ENCODE data around the gene TECPR2.
"Not testable (repeated sequence)": the region's sequence is repeated elsewhere in the genome, so short reads cannot be mapped to it uniquely, and the experiment has no call there.

The TECPR2 gene

GRCh38 chr14:102530828-102531478 lies 168.2 kb downstream of the TECPR2 start:
- no peak for TF ChIP-seq CTCF (IDR thresholded peaks at IDR 0.05; ENCODE audit: borderline replicate concordance, insufficient read depth, low read depth, low read length)
- H3K4me3 ChIP-seq (ENCODE audit: low read depth, low read length): no peak overlapping the region

- H3K4me3 ChIP-seq (ENCODE audit: low read depth, low read length): no peak overlapping the region
- TF ChIP-seq CTCF (IDR thresholded peaks at IDR 0.05; ENCODE audit: borderline replicate concordance, insufficient read depth, low read depth, low read length): no peak
Observed at GRCh38 chr14:102532204-102532658, 169.5 kb downstream of the TECPR2 start.

GRCh38 chr14:102537981-102538601 lies 175.3 kb downstream of the TECPR2 start:
- no peak for TF ChIP-seq CTCF (IDR thresholded peaks at IDR 0.05; ENCODE audit: borderline replicate concordance, insufficient read depth, low read depth, low read length)
- H3K4me3 ChIP-seq (ENCODE audit: low read depth, low read length): no peak overlapping the region

- no peak overlapping the region for H3K4me3 ChIP-seq (ENCODE audit: low read depth, low read length)
- no peak for TF ChIP-seq CTCF (IDR thresholded peaks at IDR 0.05; ENCODE audit: borderline replicate concordance, insufficient read depth, low read depth, low read length)
Observed at GRCh38 chr14:102538602-102539543, 176.1 kb downstream of the TECPR2 start.

- H3K4me3 ChIP-seq (ENCODE audit: low read depth, low read length): no peak overlapping the region
- no peak for TF ChIP-seq CTCF (IDR thresholded peaks at IDR 0.05; ENCODE audit: borderline replicate concordance, insufficient read depth, low read depth, low read length)
Observed at GRCh38 chr14:102539544-102540314, 177.0 kb downstream of the TECPR2 start.

- TF ChIP-seq CTCF (IDR thresholded peaks at IDR 0.05; ENCODE audit: borderline replicate concordance, insufficient read depth, low read depth, low read length): no peak
- no peak overlapping the region for H3K4me3 ChIP-seq (ENCODE audit: low read depth, low read length)
Observed at GRCh38 chr14:102540315-102541028, 177.7 kb downstream of the TECPR2 start.

GRCh38 chr14:102541029-102541491 lies 178.3 kb downstream of the TECPR2 start:
- H3K4me3 ChIP-seq (ENCODE audit: low read depth, low read length): not testable (repeated sequence)

Data from GM12875 (cell line).